GM23338 (cell line): ENCODE measurements around the gene PLCXD3. TPM values are rescaled to one million over a fixed set of nuclear protein-coding genes. Genes with fewer than 3 reads are reported as not detected.

ENCODE experiments used
- ATAC-seq: fragments of 200-7000 bp; cut with Tn5 transposase; 3 replicates; pipeline ENCODE4 v1.9.1; 2020
- DNase-seq: peaks from one replicate; pipeline ENCODE4 v3.0.0-alpha.2; 2015; ENCODE audit warnings: low spot score
- H2AFZ ChIP-seq: fragments of 200-600 bp; sonication (generic); 2 replicates; pipeline ENCODE4 v1.8.0; 2016; ENCODE audit warnings: antibody characterized with exemption, mild to moderate bottlenecking, moderate library complexity
- H3F3A ChIP-seq: fragments of 200-600 bp; sonication (generic); replicated peaks from 2 replicates; pipeline ENCODE4 v1.8.0; 2017; ENCODE audit warnings: antibody characterized with exemption, mixed run types, low read depth
- H3K27ac ChIP-seq: fragments of 200-600 bp; sonication (generic); 2 replicates; pipeline ENCODE4 v1.6.1; 2016; ENCODE audit warnings: low read depth
- H3K27me3 ChIP-seq: fragments of 200-600 bp; sonication (generic); 2 replicates; pipeline ENCODE4 v1.8.0; 2016; ENCODE audit warnings: mild to moderate bottlenecking, mixed run types, moderate library complexity; ENCODE audit not compliant: insufficient read depth
- H3K36me3 ChIP-seq: fragments of 200-600 bp; sonication (generic); 2 replicates; pipeline ENCODE4 v1.8.0; 2016; ENCODE audit warnings: mild to moderate bottlenecking; ENCODE audit not compliant: insufficient read depth
- H3K4me1 ChIP-seq: fragments of 200-600 bp; sonication (generic); 2 replicates; pipeline ENCODE4 v1.8.0; 2016; ENCODE audit warnings: mild to moderate bottlenecking, moderate library complexity; ENCODE audit not compliant: insufficient read depth
- H3K4me2 ChIP-seq: fragments of 200-600 bp; sonication (generic); 2 replicates; pipeline ENCODE4 v1.7.1; 2017; ENCODE audit warnings: mixed run types
- H3K4me3 ChIP-seq: fragments of 200-600 bp; sonication (generic); 2 replicates; pipeline ENCODE4 v1.6.1; 2016; ENCODE audit warnings: mixed run types
- H3K79me2 ChIP-seq: fragments of 200-600 bp; sonication (generic); replicated peaks from 2 replicates; pipeline ENCODE4 v1.8.0; 2017; ENCODE audit warnings: mild to moderate bottlenecking; ENCODE audit not compliant: insufficient read depth
- H3K9me2 ChIP-seq: fragments of 200-600 bp; sonication (generic); 2 replicates; pipeline ENCODE4 v1.8.0; 2017; ENCODE audit not compliant: insufficient read depth
- H4K20me1 ChIP-seq: fragments of 200-600 bp; sonication (generic); replicated peaks from 2 replicates; pipeline ENCODE4 v1.8.0; 2017; ENCODE audit warnings: mild to moderate bottlenecking; ENCODE audit not compliant: insufficient read depth
- H3K27ac Mint-ChIP-seq: 2 replicates; pipeline ENCODE4 v1.8.0; 2020; ENCODE audit warnings: inconsistent platforms, mild to moderate bottlenecking, moderate library complexity, mixed read lengths
- H3K27me3 Mint-ChIP-seq: 3 replicates; pipeline ENCODE4 v1.8.0; 2022; ENCODE audit warnings: low read depth, mild to moderate bottlenecking, moderate library complexity, mixed read lengths, inconsistent platforms; ENCODE audit not compliant: insufficient read depth, poor library complexity
- H3K36me3 Mint-ChIP-seq: 3 replicates; pipeline ENCODE4 v1.8.0; 2021; ENCODE audit warnings: low read depth, mild to moderate bottlenecking, inconsistent platforms, moderate library complexity, mixed read lengths
- H3K4me1 Mint-ChIP-seq: 3 replicates; pipeline ENCODE4 v1.8.0; 2020; ENCODE audit warnings: mild to moderate bottlenecking, inconsistent platforms, mixed read lengths
- H3K4me3 Mint-ChIP-seq: 3 replicates; pipeline ENCODE4 v1.8.0; 2021; ENCODE audit warnings: moderate library complexity, mild to moderate bottlenecking, inconsistent platforms, mixed read lengths
- H3K9me3 Mint-ChIP-seq: 3 replicates; pipeline ENCODE4 v1.8.0; 2020; ENCODE audit warnings: moderate library complexity, mild to moderate bottlenecking, inconsistent platforms, mixed read lengths
- CREB1 ChIP-seq: fragments of 250-450 bp; sonication (Bioruptor Pico); IDR thresholded peaks from 2 replicates; pipeline ENCODE4 v1.5.0; 2020; ENCODE audit warnings: low read depth, mild to moderate bottlenecking, moderate library complexity
- CTCF ChIP-seq, 2 experiments: fragments of 200-600 bp in 1 of 2; sonication (generic) in 1 of 2; conservative IDR thresholded peaks; 2 replicates each; pipeline versions ENCODE4 v1.5.1 to v1.6.1; 2016 to 2017; ENCODE audit warnings: antibody characterized with exemption in 2 of 2, low read depth in 2 of 2, mild to moderate bottlenecking in 2 of 2, moderate library complexity in 1 of 2
- ETS1 ChIP-seq: IDR thresholded peaks from 2 replicates; pipeline ENCODE4 v1.6.1; 2016; ENCODE audit warnings: antibody characterized with exemption
- EZH2 ChIP-seq: fragments of 200-600 bp; sonication (generic); IDR thresholded peaks from one replicate; pipeline ENCODE4 v1.8.0; 2017; ENCODE audit warnings: antibody characterized with exemption, mild to moderate bottlenecking, low read depth; ENCODE audit not compliant: unreplicated experiment
- EZH2phosphoT487 ChIP-seq: fragments of 200-600 bp; sonication (generic); IDR thresholded peaks from one replicate; pipeline ENCODE4 v1.8.1; 2018; ENCODE audit warnings: antibody characterized with exemption; ENCODE audit not compliant: unreplicated experiment
- JUNB ChIP-seq: IDR thresholded peaks from one replicate; pipeline ENCODE4 v1.6.1; 2016; ENCODE audit warnings: antibody characterized with exemption; ENCODE audit not compliant: unreplicated experiment
- NANOG ChIP-seq: IDR thresholded peaks from 2 replicates; pipeline ENCODE4 v1.6.1; 2016; ENCODE audit warnings: antibody characterized with exemption, borderline replicate concordance
- POLR2AphosphoS5 ChIP-seq: IDR thresholded peaks from 2 replicates; pipeline ENCODE4 v1.6.1; 2016; ENCODE audit warnings: antibody characterized with exemption, low read depth
- REST ChIP-seq: IDR thresholded peaks from one replicate; pipeline ENCODE4 v1.6.1; 2018; ENCODE audit warnings: antibody characterized with exemption; ENCODE audit not compliant: unreplicated experiment
- STAT1 ChIP-seq: IDR thresholded peaks from one replicate; pipeline ENCODE4 v1.6.1; 2016; ENCODE audit warnings: antibody characterized with exemption; ENCODE audit not compliant: unreplicated experiment
- ZNF114 ChIP-seq: fragments of 250-450 bp; sonication (Bioruptor Pico); IDR thresholded peaks from 2 replicates; pipeline ENCODE4 v1.5.0; 2020; ENCODE audit warnings: mild to moderate bottlenecking, moderate library complexity
- ZNF331 ChIP-seq: fragments of 250-450 bp; sonication (Bioruptor Pico); IDR thresholded peaks from 2 replicates; pipeline ENCODE4 v1.5.0; 2020; ENCODE audit warnings: low read depth, mild to moderate bottlenecking, moderate library complexity
- ZNF462 ChIP-seq: fragments of 250-450 bp; sonication (Bioruptor Pico); IDR thresholded peaks from 2 replicates; pipeline ENCODE4 v1.5.0; 2020; ENCODE audit warnings: mild to moderate bottlenecking, moderate library complexity
- polyA plus RNA-seq: library from polyadenylated mRNA; unstranded; fragments of >200 nt; fragmentation: Nextera tagmentation; extraction: Ambion mirVana; gene quantifications from 2 replicates; pipeline ENCODE4 v1.2.1, GENCODE V29; 2016
- total RNA-seq: library from RNA; depleted of rRNA; stranded (reverse); fragments of >200 nt; shearing (Covaris generic); gene quantifications from 2 replicates; pipeline ENCODE4 v1.2.3, GENCODE V29; 2014

PLCXD3 gene
- total and polyA plus RNA-seq, 2 experiments from 2014 or later = 0.03 TPM

- H3K79me2 ChIP-seq = no peaks in the 10 kb centered on the region
- H3K27me3 ChIP-seq = no peaks in the 10 kb centered on the region
- H3K4me1 ChIP-seq = peaks cover 12% of the 10 kb centered on the region
- Mint-ChIP-seq H3K27me3 (no peaks in the 10 kb centered on the region), H3K36me3 (no peaks in the 10 kb centered on the region), H3K9me3 (no peaks in the 10 kb centered on the region), H3K4me3 (no peak overlapping the region), H3K4me1 (peaks cover 14% of the 10 kb centered on the region), H3K27ac (no peak overlapping the region)
- H3F3A ChIP-seq = no peaks in the 10 kb centered on the region
- no peak overlapping the region for H3K27ac ChIP-seq
- TF ChIP-seq ZNF462 (CRISPR knock-in tag) (no peak), REST (no peak), NANOG (no peak), EZH2phosphoT487 (no peak), CREB1 (CRISPR knock-in tag) (no peak), CTCF (conservative IDR thresholded peaks at IDR 0.05; ENCODE audit: low read depth in 2 of 2) (no peak), STAT1 (no peak), ZNF331 (CRISPR knock-in tag) (no peak), POLR2AphosphoS5 (no peak), JUNB (no peak), EZH2 (no peak), ETS1 (no peak), ZNF114 (CRISPR knock-in tag) (no peak)
- H4K20me1 ChIP-seq = no peaks in the 10 kb centered on the region
- H3K36me3 ChIP-seq = no peaks in the 10 kb centered on the region
- no peaks in the 10 kb centered on the region for H3K9me2 ChIP-seq
- no peak for ATAC-seq
- DNase-seq = no peak
- H2AFZ ChIP-seq = no peak overlapping the region
- H3K4me3 ChIP-seq = no peak overlapping the region
- H3K4me2 ChIP-seq = no peak overlapping the region
These were observed 89.8 kb downstream of the PLCXD3 start for GRCh38 chr5:41420492-41421067.
